Fibroblast of lung (primary cell): ENCODE results near the gene NEMP2.

Source experiments
- EZH2 ChIP-seq: IDR thresholded peaks from 2 replicates; pipeline ENCODE4 v1.5.1; 2012; ENCODE audit warnings: low read length, control low read depth, mild to moderate bottlenecking; ENCODE audit errors: missing control alignments
- TF ChIP-seq, protein P1 (sequence below), 2 donors: IDR thresholded peaks in 1 of 2; conservative IDR thresholded peaks in 1 of 2; 1 replicate in 1 of 2; 2 replicates in 1 of 2; pipeline ENCODE4 v1.5.1; 2011 to 2012; ENCODE audit warnings: low read length in 2 of 2, control low read depth in 1 of 2, inconsistent platforms in 1 of 2, low read depth in 1 of 2, mild to moderate bottlenecking in 1 of 2

DNA sequence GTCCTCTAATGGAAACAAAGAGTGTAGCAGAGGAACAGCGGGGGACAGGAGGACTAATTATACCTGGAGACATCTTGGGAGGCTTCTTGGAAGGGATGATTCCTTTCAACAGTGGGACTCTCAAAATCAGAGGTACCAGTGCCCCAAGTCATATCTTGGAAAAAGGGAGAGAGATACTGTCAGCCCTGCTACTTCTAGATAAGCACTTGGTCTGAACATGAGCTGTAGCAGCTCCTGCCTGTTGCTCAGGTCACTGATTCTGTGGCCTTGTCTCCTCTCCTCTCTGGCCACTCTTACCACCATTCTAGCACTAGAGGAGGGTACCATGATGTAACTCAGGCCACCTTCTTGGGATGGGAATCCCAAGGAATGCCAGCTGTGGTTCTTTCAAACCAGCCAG, 71.9 kb downstream of the NEMP2 start:
- TF ChIP-seq, protein P1, sequence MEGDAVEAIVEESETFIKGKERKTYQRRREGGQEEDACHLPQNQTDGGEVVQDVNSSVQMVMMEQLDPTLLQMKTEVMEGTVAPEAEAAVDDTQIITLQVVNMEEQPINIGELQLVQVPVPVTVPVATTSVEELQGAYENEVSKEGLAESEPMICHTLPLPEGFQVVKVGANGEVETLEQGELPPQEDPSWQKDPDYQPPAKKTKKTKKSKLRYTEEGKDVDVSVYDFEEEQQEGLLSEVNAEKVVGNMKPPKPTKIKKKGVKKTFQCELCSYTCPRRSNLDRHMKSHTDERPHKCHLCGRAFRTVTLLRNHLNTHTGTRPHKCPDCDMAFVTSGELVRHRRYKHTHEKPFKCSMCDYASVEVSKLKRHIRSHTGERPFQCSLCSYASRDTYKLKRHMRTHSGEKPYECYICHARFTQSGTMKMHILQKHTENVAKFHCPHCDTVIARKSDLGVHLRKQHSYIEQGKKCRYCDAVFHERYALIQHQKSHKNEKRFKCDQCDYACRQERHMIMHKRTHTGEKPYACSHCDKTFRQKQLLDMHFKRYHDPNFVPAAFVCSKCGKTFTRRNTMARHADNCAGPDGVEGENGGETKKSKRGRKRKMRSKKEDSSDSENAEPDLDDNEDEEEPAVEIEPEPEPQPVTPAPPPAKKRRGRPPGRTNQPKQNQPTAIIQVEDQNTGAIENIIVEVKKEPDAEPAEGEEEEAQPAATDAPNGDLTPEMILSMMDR (conservative IDR thresholded peaks at IDR 0.05 in 1 of 2, IDR thresholded peaks at IDR 0.05 in 1 of 2; ENCODE audit: low read depth in 1 of 2, low read length in 2 of 2) = no peak
- TF ChIP-seq EZH2 = no peak
